Measurements from ENCODE around the gene ZC3HAV1. TPM values are rescaled to one million over a fixed set of nuclear protein-coding genes. Genes with fewer than 3 reads are reported as not detected.
A peak's percentile ranks its signal among the peaks of the same experiment; 100 is the strongest.
"Not testable (repeated sequence)": the region's sequence is repeated elsewhere in the genome, so short reads cannot be mapped to it uniquely, and the experiment has no call there.

ZC3HAV1 gene
- total RNA-seq, 1 donor from 2014 or later, result 20.7 TPM

DNA sequence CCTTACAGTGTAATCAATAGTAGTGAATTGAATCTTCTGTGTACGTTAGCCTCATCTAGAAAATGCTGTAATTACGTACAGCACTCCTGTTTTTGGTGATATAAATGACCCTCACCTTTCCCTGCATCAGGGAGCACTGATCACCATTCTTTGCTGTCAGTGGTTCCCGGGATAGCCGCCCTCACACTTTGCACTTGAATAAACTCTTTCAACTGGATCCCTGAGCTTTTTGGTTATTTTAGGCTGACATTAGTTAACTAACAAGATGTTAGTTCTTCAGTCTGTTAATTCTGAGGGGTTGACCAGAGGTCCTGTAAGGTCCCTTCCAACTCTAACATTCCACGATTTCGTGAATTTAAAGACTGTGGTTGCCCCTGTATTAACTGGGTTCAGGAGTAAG lies 23.4 kb upstream of the ZC3HAV1 start:
- Mint-ChIP-seq H3K36me3 (no peaks in the 10 kb centered on the region), H3K9me3 (no peaks in the 10 kb centered on the region), H3K4me3 (peak overlapping the region; percentile 94), H3K27me3 (peaks cover 22% of the 10 kb centered on the region), H3K27ac (peak overlapping the region; percentile 84), H3K4me1 (ENCODE audit: unreplicated experiment) (peaks cover 16% of the 10 kb centered on the region)
- TF ChIP-seq, protein P1, sequence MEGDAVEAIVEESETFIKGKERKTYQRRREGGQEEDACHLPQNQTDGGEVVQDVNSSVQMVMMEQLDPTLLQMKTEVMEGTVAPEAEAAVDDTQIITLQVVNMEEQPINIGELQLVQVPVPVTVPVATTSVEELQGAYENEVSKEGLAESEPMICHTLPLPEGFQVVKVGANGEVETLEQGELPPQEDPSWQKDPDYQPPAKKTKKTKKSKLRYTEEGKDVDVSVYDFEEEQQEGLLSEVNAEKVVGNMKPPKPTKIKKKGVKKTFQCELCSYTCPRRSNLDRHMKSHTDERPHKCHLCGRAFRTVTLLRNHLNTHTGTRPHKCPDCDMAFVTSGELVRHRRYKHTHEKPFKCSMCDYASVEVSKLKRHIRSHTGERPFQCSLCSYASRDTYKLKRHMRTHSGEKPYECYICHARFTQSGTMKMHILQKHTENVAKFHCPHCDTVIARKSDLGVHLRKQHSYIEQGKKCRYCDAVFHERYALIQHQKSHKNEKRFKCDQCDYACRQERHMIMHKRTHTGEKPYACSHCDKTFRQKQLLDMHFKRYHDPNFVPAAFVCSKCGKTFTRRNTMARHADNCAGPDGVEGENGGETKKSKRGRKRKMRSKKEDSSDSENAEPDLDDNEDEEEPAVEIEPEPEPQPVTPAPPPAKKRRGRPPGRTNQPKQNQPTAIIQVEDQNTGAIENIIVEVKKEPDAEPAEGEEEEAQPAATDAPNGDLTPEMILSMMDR (conservative IDR thresholded peaks at IDR 0.05), result no peak
- no peak for DNase-seq (ENCODE audit: extremely low spot score, unreplicated experiment)

DNA sequence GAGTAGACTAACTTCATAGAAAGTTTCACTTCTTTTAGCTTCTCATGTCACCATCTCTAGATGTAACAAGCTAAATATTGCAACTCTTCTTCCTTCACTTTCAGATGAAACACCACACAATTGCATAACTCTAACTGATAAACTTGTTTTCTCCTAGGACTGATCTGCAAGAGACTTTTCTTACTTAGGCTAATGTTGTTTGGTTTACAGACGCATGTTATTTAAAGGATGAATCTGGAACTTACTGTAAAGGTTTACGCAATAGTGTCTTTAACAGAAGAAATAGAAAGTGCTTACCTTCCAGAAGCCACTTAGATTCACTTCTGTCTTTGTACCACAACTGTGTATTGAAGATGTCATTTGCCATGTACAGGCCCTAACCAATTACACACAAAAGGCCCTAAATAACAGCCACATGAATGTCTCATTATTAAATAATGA lies 22.1 kb upstream of the ZC3HAV1 start:
- H3K36me3 Mint-ChIP-seq, result no peaks in the 10 kb centered on the region

DNA sequence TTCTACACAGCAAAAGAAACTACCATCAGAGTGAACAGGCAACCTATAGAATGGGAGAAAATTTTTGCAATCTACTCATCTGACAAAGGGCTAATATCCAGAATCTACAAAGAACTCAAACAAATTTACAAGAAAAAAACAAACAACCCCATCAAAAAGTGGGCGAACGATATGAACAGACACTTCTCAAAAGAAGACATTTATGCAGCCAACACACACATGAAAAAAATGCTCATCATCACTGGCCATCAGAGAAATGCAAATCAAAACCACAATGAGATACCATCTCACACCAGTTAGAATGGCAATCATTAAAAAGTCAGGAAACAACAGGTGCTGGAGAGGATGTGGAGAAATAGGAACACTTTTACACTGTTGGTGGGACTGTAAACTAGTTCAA lies 20.3 kb upstream of the ZC3HAV1 start:
- H3K9me3 Mint-ChIP-seq; H3K4me3 Mint-ChIP-seq; H3K27ac Mint-ChIP-seq; H3K36me3 Mint-ChIP-seq; DNase-seq (ENCODE audit: extremely low spot score, unreplicated experiment): not testable (repeated sequence)
- peaks cover 37% of the 10 kb centered on the region for H3K27me3 Mint-ChIP-seq
- H3K4me1 Mint-ChIP-seq (ENCODE audit: unreplicated experiment), result peaks cover 16% of the 10 kb centered on the region

More for the DNA sequence above, 22.1 kb upstream of the ZC3HAV1 start:
- Mint-ChIP-seq H3K9me3 (no peaks in the 10 kb centered on the region), H3K27me3 (peaks cover 30% of the 10 kb centered on the region), H3K4me3 (no peak overlapping the region), H3K4me1 (ENCODE audit: unreplicated experiment) (peaks cover 16% of the 10 kb centered on the region), H3K27ac (no peak overlapping the region)
- no peak for DNase-seq (ENCODE audit: extremely low spot score, unreplicated experiment)
- TF ChIP-seq, protein P1 (conservative IDR thresholded peaks at IDR 0.05), result no peak

DNA sequence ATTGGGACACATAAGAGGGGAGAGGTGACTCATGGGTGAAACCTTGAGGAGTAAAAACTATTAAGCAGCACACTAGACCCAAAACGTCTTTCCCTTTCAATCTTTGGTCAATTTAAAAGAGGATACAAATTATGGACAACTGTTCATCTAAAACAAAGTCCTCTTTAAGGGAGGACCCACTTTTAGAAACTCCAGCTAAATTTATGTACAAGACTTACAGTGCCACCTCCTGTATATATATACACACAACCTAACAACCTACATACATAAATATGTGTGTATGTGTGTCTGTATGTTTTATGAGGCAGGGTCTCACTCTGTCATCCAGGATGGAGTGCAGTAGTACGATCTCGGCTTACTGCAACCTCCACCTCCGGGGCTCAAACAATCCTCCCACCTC lies 18.1 kb upstream of the ZC3HAV1 start:
- TF ChIP-seq, protein P1 (conservative IDR thresholded peaks at IDR 0.05), result no peak
- Mint-ChIP-seq H3K27ac (no peak overlapping the region), H3K36me3 (no peaks in the 10 kb centered on the region), H3K9me3 (no peaks in the 10 kb centered on the region), H3K27me3 (peaks cover 44% of the 10 kb centered on the region), H3K4me1 (ENCODE audit: unreplicated experiment) (peaks cover 3% of the 10 kb centered on the region), H3K4me3 (no peak overlapping the region)
- DNase-seq (ENCODE audit: extremely low spot score, unreplicated experiment), result no peak

DNA sequence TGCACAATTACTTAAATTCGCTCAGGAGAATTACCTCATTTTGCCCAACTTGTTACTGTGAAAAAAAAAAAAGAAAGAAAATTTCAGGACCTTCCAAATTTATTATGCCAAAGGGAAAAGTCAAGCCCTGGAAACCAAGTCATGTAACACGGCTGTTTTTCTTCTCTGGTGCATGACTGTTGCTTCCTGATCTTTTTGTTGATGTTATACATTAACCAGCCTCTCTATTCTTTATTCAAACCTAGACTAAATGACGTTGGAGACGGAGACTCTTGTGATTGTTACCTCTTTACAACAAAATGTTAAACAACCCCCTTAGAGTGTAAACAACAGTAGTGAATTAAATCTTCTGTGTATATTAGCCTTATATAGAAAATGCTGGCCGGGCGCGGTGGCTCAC lies 16.1 kb upstream of the ZC3HAV1 start:
- no peak overlapping the region for H3K27ac Mint-ChIP-seq
- H3K27me3 Mint-ChIP-seq, result peaks cover 48% of the 10 kb centered on the region
- H3K4me3 Mint-ChIP-seq, result no peak overlapping the region
- no peaks in the 10 kb centered on the region for H3K9me3 Mint-ChIP-seq
- TF ChIP-seq, protein P1 (conservative IDR thresholded peaks at IDR 0.05), result no peak
- no peaks in the 10 kb centered on the region for H3K36me3 Mint-ChIP-seq
- H3K4me1 Mint-ChIP-seq (ENCODE audit: unreplicated experiment), result no peaks in the 10 kb centered on the region
- no peak for DNase-seq (ENCODE audit: extremely low spot score, unreplicated experiment)

DNA sequence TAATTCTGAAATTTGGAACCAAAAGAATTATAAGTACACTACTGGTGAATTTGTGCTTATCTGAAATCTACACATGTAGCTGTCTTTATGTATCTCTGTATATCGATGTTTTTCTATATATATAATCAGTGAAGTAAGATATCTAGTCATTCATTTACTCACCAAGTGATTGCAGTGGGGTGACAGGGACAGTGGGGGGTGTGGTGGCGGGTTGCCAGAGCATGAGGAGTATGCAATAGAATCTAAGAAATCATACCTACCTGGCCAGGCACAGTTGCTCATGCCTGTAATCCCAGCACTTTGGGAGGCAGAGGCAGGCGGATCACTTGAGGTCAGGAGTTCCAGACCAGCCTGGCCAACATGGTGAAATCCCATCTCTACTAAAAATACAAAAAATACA lies 15.5 kb upstream of the ZC3HAV1 start:
- not testable (repeated sequence) for H3K4me3 Mint-ChIP-seq; DNase-seq (ENCODE audit: extremely low spot score, unreplicated experiment); H3K36me3 Mint-ChIP-seq; H3K4me1 Mint-ChIP-seq (ENCODE audit: unreplicated experiment); H3K27ac Mint-ChIP-seq; H3K9me3 Mint-ChIP-seq
- peaks cover 48% of the 10 kb centered on the region for H3K27me3 Mint-ChIP-seq
